HG02840 (cell line): Measurements from ENCODE around the gene PJVK.
"Not testable (repeated sequence)": the region's sequence is repeated elsewhere in the genome, so short reads cannot be mapped to it uniquely, and the experiment has no call there.

Experiments
- ATAC-seq: cut with Tn5 transposase; IDR thresholded peaks from one replicate; pipeline ENCODE4 v1.9.1; 2021; ENCODE audit warnings: mild to moderate bottlenecking, moderate library complexity, moderate number of reproducible peaks; ENCODE audit not compliant: unreplicated experiment, low FRiP score

Gene PJVK, protein sequence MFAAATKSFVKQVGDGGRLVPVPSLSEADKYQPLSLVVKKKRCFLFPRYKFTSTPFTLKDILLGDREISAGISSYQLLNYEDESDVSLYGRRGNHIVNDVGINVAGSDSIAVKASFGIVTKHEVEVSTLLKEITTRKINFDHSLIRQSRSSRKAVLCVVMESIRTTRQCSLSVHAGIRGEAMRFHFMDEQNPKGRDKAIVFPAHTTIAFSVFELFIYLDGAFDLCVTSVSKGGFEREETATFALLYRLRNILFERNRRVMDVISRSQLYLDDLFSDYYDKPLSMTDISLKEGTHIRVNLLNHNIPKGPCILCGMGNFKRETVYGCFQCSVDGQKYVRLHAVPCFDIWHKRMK

GRCh38 chr2:178450774-178451525 lies at the start of gene PJVK, which contains the start of gene PRKRA:
PJVK (plus strand) TSS chr2:178451378; CDS start chr2:178453410, 2,032 bp downstream.
PRKRA (minus strand) TSS chr2:178451175; CDS start chr2:178451030, 145 bp downstream.
- peak; percentile 85 for ATAC-seq

- ATAC-seq = no peak
Observed at GRCh38 chr2:178401994-178402437, 49.2 kb upstream of the PJVK start.

- ATAC-seq = peak; percentile 39
Observed at GRCh38 chr2:178403671-178404306, 47.4 kb upstream of the PJVK start.

DNA sequence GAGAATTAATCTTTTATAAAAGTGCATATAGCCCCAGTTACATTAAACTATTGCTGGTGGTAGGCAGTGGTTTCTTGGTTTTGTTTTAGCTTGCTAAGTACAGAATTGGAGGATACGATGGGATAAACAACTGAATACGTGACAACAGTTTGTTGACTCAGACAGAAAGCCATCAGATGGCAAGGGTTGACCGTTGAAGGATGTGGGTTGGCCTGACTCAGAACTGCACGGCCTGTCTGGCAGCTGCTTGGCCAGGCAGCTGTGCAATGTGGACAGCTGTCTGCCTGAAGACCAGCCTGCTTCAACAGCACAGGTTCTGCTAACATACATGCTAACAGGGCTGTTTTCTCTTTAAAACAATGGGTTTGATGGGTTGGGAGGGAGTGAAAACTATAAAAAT lies 46.8 kb upstream of the PJVK start:
- ATAC-seq = peak; percentile 99

- ATAC-seq = no peak
Observed at GRCh38 chr2:178409261-178409660, 41.9 kb upstream of the PJVK start.

- no peak for ATAC-seq
Observed at GRCh38 chr2:178412047-178412446, 39.1 kb upstream of the PJVK start.

DNA sequence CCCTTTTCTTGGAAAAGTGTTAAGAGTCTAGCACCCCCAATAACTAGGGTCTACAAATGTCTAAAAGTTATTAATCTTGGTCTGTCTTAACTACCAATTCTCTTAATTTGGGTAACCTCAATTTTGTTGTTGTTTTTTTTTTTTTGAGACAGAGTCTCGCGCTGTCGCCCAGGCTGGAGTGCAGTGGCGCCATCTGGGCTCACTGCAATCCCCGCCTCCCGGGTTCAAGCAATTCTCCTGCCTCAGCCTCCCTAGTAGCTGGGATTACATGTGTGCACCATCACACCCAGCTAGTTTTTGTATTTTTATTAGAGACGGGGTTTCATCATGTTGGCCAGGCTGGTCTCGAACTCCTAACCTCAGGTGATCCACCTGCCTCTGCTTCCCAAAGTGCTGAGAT lies 38.7 kb upstream of the PJVK start:
- not testable (repeated sequence) for ATAC-seq

DNA sequence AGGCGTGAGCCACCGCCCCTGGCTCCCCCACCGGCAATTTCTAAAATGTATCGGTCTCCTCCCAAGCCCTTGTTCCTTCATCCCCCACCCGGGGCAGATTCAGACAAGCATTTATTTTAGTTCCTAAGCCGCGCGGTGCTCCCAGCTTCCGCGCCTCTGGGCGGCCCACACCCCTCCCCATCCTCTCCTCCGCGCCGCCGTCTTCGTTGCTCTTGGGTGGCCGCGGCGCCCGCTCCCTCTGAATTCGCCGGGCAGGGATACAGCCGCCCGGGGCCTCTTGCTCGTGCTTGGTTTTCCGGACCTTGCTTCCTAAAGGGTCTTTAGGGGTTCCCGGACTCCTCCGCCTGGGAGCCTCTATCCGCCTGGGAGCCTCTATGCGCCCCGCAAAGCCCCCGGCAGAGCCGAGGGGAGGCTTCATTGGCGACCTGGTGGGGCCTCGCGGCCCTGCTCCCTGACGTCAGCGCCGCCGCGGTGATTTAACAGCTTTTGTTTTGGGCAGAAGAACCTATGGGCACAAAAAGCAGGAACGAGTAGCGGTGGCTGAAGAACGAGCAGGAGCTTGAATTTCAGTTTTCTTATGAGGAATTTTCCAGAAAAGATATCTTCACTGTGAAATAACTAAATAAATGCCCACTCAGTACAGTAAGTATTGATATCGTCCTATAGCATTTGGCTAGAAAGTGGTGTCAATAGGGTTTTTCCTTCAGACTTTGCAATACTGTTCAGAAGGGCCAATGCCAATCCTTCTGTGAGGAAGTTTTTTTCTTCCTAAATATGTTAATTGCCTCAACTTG lies 37.5 kb upstream of the PJVK start:
- peak; percentile 67 for ATAC-seq

- peak; percentile 86 for ATAC-seq
Observed at GRCh38 chr2:178414266-178415247, 36.6 kb upstream of the PJVK start.

GRCh38 chr2:178415979-178416378 lies 35.2 kb upstream of the PJVK start:
- ATAC-seq = no peak

DNA sequence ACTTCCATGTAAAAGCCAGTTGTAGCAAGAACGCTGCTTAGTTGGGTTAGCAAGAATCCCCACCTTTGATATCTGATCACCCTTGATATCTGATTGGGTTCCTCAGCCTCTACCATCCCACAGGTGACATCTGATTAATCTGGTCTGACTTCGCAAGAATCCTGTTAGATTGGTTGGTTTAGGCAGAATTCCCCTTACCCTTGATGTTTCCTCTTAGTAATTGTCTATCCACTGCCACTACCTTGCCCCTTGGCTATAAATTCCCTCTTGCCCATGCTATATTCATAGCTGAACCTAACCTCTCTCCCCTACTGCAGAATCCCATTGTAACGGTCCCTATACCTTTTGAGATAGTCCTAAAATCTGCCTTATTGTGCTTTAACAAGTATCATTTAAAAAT lies 33.3 kb upstream of the PJVK start:
- ATAC-seq = no peak

DNA sequence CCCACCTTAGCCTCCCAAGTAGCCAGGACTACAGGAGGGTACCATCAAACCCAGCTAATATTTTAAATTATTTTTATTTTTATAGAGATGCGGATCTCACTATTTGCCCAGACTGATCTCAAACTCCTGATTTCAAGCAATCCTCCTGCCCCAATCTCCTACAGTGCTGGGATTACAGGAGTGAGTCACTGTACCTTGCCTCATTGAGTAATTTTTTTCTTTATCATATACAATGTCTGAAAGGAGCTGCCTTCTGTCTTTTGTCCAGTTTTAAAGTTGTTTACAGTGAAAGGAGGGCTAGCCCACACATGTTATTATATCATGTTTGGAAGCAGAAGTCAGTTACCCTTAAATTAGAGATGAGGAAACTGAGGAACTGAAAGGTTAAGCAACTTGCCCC lies 32.8 kb upstream of the PJVK start:
- no peak for ATAC-seq

- ATAC-seq = no peak
Observed at GRCh38 chr2:178419123-178419522, 32.1 kb upstream of the PJVK start.

DNA sequence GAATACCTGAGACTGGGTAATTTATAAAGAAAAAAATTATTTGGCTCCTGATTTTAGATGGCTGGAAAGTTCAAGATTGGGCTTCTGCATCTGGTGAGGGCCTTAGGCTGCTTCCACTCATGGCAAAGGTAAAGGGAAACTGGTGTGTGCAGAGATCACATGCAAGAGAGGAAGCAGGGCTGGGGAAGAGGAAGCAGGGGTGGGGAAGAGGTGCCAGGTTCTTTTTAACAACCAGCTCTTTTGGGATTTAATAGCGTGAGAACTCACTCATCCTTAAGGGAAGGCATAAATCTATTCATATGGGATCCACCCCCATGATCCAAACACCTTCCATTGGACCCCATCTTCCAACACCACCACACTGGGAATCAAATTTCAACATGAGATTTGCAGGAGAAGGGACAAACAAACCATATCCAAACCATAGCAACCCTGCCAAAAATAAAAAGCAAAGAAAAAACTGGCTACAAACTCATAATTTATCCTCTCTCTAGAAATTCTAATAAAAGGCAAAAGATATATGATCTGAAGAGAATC lies 30.6 kb upstream of the PJVK start:
- ATAC-seq = no peak

GRCh38 chr2:178422097-178422496 lies 29.1 kb upstream of the PJVK start:
- ATAC-seq = no peak

DNA sequence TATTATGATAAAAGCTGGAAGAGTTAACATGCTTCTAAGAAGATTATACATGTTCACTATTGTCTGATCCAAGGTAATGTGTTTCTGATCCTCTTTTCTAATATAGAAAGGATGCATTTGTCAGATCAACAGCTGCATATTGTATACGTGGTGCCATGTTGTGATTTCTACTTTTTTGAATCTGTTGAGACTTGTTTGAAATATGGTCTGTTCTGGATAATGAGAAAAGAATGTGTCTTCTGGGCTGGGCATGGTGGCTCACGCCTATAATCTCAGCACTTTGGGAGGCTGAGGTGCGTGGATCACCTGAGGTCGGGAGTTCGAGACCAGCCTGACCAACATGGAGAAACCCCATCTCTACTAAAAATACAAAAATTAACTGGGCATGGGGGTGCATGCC lies 27.4 kb upstream of the PJVK start:
- not testable (repeated sequence) for ATAC-seq

GRCh38 chr2:178425255-178425827 lies 25.8 kb upstream of the PJVK start:
- ATAC-seq = no peak

DNA sequence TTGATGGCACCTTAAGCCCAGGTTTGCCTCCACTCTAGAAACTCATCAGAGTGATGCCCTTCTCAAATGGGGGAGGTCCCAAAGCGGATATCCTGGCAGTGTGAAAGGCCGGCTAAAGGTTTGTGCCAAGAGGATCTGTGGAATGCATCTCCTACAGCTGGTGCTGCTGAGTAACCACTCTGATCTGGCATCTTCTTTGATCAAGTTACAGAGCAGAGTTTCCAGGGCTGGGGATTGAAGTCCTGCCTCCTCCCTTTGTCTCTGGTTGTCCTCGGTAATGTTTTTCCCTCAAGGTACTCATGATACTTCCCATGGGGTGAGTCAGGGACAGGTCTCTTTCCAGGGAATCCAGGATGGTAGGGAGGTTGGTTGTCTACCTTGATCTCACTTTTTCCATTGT lies 24.8 kb upstream of the PJVK start:
- no peak for ATAC-seq

- ATAC-seq = no peak
Observed at GRCh38 chr2:178427458-178427857, 23.7 kb upstream of the PJVK start.
